HG03159 (cell line): Measurements from ENCODE around the gene ERO1A.

ENCODE experiments used
- ATAC-seq: cut with Tn5 transposase; IDR thresholded peaks from one replicate; pipeline ENCODE4 v1.9.1; 2021; ENCODE audit warnings: mild to moderate bottlenecking, moderate library complexity; ENCODE audit not compliant: unreplicated experiment

The ERO1A gene

GRCh38 chr14:52701223-52701622 lies 5.9 kb upstream of the ERO1A start:
- ATAC-seq: no peak

DNA sequence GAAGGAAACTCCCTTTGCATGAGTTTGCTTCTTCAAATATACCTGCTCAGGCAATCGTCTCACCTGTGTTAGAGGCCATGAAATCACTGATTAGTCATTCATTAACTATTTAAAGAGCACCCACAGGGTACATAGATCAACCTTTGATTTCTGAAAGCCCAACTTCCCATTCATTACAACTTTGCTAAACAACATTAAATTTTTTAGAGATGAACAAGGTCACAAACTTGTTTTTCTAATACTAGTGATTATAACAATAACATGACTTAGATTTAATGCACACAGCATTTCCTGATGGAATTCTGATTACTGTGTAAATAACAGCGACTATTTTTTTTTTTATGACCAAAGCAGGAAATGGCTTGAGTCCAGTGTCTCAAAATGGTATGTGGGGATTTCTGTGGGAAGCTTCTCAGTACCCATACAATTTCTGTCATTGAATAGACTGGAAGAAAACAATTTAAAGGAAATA lies 5.4 kb upstream of the ERO1A start:
- ATAC-seq: no peak

DNA sequence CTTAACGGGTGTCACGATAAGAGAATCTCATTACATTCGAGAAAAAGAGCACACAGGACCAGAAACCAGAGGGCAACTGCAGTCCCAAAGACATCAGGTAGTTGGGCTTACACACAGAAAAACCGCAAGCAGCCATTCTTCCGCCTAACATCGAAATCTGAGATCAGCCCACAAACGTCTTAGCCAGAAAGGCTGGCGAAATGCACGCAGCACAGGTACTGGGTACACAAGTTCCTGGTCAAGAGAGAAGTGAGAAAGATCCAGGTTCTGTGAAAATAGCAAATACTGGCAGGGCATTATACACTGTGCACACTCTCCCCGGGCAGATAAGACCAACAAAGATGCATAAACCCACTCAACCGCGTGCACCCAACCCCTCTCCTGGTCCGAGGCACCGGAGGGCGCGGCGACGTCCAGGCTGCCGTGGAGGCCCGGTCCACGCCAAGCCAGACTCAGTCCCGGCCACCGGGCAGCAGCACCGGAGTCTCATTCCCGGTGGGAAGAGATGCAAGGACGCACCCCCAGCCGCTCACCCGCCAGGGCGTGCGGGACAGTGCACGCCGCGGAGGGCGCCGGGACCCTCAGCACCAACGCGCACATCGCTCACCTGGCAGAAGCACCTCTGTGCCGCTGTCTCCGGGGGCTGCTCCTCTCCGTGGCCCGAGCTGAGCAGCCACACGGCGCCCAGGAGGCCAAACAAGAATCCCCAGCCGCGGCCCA lies 437 bp downstream of the ERO1A start:
- ATAC-seq: peak; percentile 60

DNA sequence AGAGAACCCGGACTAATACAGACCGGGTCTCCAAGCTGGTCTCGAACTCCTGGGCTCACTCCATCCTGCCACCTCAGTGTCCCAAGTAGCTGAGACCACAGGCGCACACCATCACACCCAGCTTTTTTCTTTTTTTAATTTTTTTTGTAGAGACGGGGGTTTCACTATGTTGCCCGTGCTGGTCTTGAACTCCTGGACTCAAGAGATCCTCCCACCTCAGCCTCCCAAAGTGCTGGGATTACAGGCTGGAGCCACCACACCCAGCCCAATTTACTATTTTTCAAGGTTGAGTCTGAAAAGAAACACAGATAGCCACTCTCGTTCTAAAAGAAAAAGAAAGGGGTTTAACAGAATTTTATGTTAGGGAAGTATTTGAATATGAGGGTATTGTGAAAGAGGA lies 1.8 kb downstream of the ERO1A start:
- ATAC-seq: no peak

DNA sequence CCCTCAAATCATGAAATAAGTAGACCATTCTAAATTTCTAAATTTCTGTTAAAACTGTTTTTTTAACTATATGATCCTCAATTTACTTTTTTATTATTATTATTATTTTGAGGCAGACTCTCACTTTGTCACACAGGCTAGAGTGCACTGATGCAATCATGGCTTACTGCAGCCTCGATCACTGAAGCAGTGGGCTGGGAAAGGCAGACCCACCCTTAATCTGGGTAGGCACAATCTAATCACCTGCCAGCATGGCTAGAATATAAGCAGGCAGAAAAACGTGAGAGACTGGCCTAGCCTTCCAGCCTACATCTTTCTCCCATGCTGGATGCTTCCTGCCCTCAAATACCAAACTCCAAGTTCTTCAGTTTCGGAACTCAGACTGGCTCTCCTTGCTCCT lies 2.3 kb downstream of the ERO1A start:
- ATAC-seq: no peak

GRCh38 chr14:52692248-52692962 lies 3.0 kb downstream of the ERO1A start:
- ATAC-seq: no peak

GRCh38 chr14:52690983-52691760 lies 4.2 kb downstream of the ERO1A start:
- ATAC-seq: no peak

DNA sequence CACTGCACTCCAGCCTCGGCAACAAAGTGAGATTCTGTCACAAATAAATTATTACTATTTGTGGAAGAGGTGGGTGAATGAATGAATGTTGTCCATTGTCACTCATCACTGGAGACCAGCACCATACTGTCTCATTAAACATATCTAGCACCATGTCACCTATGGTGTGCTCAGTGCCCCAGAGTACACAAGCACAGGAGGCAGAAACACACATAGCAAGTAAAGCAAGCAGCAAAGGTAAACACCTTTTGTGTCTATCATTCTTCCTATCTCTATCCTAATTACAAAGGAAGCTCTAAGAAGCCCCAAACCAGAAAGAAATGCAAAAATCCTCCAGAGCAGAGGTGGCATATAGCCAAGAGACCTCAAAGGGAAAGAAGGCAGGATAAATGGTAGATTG lies 9.2 kb downstream of the ERO1A start:
- no peak for ATAC-seq

DNA sequence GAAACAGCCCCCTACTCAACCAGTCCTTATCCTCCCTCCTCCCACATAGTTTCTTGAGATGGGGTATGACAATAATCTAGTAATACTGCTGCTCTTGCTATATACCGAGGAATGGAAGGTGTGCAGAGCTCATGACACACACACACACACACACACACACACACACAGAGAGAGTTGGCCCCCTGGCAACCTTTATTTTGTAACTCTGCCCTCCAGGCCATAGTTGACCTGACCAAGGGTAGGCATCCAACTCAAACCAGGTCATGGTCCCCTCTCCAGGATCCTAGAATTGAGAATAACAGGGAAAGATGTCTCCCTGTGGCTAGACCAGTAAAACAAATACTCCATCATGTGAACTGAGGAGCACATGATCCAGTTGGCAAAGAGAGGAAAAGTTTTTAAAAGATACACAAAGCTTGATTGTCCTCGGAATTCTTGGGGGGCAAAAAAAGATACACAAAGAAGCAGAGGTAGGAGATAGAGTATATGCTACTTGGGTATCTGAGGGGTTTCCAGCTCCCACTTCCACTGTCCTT lies 11.3 kb downstream of the ERO1A start:
- ATAC-seq: no peak

DNA sequence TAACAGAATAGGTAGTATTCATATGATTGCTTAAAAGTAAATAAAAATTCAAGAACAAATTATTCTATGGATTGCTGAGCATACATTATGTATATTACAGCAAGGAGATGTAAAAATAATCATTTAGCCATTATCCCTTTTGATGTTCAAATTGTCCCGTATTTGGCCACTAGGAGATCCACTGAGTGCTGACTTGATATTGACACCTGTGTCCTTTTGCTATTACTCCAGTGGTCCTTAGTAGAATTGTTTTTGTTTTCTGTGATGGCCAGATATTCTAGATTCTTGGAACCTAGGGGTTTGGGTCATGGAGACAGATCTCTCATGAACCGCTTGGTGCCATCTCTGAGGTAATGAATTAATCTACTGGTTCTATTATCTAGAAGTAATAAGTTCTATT lies 16.8 kb downstream of the ERO1A start:
- no peak for ATAC-seq

- ATAC-seq: no peak
Measured at GRCh38 chr14:52663850-52664249, 31.5 kb downstream of the ERO1A start.

DNA sequence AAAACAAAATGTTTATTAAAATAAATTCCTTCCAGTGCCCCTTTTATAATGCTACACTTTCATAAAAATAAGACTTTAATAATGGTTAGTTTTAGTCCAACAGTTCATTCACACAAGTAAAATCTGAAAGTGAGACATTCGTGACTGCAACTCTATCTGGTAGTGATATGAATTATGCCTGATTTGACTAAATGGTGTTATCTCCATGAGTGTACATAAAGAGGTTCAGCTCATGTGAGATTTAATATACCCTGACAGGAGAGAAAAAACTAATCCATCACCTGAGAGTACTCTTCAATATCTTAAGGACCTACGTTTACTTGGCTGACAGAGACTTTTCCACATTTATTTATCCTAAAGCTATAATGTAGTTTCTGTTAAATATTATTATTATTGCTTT lies 34.0 kb downstream of the ERO1A start:
- ATAC-seq: no peak

- ATAC-seq: no peak
Measured at GRCh38 chr14:52660832-52661231, 34.5 kb downstream of the ERO1A start.

DNA sequence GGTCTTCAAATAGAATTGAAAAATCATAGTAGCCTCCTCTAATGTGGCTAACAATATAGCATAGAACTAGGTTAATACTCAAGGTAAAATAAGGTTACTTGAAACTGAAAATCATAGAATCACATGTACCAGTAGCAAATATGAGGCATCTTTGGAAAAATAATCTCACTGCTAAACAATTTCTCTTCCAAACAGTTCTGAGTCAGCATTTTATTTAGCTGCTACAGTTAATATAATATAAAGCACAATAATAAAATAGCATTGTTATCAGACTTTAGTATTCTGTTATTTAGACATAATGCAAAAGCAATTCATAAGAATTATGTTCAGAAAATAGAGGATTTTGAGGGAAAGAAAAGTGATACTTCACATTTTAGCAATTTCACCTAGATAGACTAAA lies 35.0 kb downstream of the ERO1A start:
- ATAC-seq: no peak

DNA sequence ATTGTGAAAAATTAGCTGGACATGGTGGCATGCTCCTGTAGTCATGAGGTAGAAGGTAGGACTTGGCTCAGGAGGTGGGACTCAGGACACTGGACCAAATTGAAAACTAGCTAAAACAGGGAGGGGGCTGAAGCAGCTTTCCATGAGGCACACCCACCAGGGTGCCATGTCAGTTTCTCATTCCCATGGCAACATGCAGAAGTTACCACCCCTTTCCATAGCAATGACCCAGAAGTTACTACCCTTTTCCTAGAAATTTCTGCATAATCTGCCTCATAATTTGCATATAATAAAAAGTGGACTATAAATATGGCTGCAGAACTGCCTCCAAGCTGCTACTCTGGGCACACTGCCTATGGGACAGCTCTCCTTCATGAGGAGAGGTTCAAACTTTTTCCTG lies 38.5 kb downstream of the ERO1A start:
- ATAC-seq: no peak

DNA sequence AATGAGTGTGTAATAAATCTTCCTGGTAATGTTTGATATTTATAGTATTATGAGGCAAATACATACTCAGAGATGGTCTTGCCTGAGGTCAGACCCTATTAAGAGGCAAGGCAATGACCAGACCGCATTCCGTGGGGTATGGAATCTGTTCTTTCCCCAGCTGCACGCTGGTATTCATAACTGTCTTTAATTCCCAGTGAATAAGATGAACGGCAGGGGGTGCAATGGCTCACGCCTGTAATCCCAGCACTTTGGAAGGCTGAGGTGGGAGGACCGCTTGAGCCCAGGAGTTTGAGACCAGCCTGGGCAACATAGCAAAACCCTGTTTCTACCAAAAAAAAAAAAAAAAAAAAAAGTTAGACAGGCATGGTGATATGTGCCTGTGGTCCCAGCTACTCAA lies 44.6 kb downstream of the ERO1A start:
- no peak for ATAC-seq

DNA sequence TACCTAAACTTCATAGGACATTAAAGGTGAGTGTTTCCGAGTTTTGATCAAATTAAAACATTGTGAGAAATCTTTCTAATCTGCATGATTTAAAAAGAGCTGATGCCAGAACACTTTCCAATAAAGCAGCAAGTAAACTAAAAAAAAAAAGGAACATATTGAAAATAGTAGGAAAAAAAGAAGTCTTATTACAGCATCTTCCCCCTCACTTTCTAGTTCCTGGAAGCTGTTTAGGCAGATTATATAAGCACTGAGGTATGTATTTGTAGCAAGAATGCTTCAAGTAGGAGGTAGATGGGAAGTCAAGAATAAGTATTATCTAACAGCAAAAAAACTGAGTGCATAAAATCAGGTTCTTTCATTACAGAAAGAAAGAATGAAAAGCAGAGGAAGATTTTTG lies 45.8 kb downstream of the ERO1A start:
- ATAC-seq: no peak

GRCh38 chr14:52641745-52642144 lies 53.6 kb downstream of the ERO1A start:
- no peak for ATAC-seq

DNA sequence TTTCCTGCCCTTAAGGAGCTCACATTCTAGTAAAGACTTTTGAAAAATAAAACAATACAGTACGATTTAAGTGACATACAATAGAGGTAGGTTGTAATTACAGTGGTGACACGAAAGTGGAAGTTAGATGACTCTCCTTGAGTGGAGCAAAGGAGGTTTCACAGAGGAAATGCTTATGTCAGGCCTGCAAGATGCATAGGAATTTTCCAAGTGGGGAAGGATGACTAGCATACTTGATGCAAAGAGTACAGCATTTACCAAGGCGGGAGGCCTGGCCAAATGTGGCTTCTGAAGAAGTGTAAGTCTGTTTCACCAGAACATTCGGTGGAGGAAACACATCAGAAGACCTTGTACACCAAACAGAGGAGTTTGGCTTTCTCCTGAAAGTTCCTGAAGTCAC lies 55.2 kb downstream of the ERO1A start:
- no peak for ATAC-seq

- ATAC-seq: no peak
Measured at GRCh38 chr14:52619687-52620086, 75.7 kb downstream of the ERO1A start.

DNA sequence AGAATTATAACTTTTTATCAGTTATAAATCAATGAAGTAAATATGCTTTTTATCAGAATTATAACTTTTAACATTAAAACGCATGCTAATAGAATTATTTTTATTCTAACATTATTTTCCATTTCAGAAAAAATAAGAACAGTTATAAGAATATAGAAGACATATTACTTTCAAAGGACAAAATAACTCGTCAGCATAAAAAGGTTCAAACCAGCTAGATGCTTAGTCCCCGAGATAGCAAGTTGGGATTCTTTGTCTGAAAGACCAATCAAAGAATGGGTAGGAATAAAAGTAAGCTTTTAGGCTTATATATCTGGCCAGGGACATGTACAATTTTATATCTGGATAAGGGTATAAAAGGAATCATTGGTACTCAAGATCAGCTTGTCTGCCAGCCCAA lies 76.8 kb downstream of the ERO1A start:
- no peak for ATAC-seq

DNA sequence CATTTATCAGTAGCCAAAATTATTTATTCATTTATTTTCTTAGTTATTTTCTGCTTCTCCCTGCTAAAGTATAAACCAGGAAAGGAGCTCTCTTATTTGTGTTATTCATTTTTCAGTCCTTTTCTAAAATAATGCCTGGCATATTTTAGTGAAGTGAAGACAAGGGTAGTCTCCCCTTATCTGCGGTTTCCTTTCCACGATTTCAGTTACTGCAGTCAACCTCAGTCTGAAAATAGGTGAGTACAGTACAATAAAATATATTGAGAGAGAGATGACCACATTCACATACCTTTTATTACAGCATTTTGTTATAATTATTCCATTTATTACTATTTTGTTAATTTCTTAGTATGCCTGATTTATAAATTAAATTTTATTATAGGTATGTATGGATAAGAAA lies 85.2 kb downstream of the ERO1A start:
- no peak for ATAC-seq
